GM18505 (cell line): ENCODE data around the gene FYN.
A peak's percentile ranks its signal among the peaks of the same experiment; 100 is the strongest.

ENCODE experiments used
- ATAC-seq: cut with Tn5 transposase; IDR thresholded peaks from one replicate; pipeline ENCODE4 v1.9.1; 2021; ENCODE audit not compliant: unreplicated experiment
- POLR2A ChIP-seq: IDR thresholded peaks from 4 replicates; pipeline ENCODE4 v1.6.1; 2011; ENCODE audit warnings: borderline replicate concordance; ENCODE audit not compliant: insufficient read depth, insufficient read length; ENCODE audit errors: extremely low read depth

Gene FYN

GRCh38 chr6:111724505-111724904 lies 148.7 kb downstream of the FYN start:
- no peak for TF ChIP-seq POLR2A

GRCh38 chr6:111724039-111724438 lies 149.2 kb downstream of the FYN start:
- ATAC-seq, result peak; percentile 29
- TF ChIP-seq POLR2A, result no peak

More at GRCh38 chr6:111724505-111724904, 148.7 kb downstream of the FYN start:
- peak; percentile 98 for ATAC-seq

GRCh38 chr6:111723412-111723970 lies 149.8 kb downstream of the FYN start:
- TF ChIP-seq POLR2A, result no peak
- no peak for ATAC-seq

- no peak for TF ChIP-seq POLR2A
Measured at GRCh38 chr6:111722179-111722731, 151.0 kb downstream of the FYN start.

GRCh38 chr6:111721753-111722154 lies 151.5 kb downstream of the FYN start:
- no peak for ATAC-seq
- TF ChIP-seq POLR2A, result no peak

More at GRCh38 chr6:111722179-111722731, 151.0 kb downstream of the FYN start:
- ATAC-seq, result no peak

- no peak for TF ChIP-seq POLR2A
- no peak for ATAC-seq
Measured at GRCh38 chr6:111720931-111721496, 152.2 kb downstream of the FYN start.

GRCh38 chr6:111718990-111719389 lies 154.3 kb downstream of the FYN start:
- TF ChIP-seq POLR2A, result no peak
- no peak for ATAC-seq

- no peak for ATAC-seq
- TF ChIP-seq POLR2A, result no peak
Measured at GRCh38 chr6:111718326-111718725, 154.9 kb downstream of the FYN start.

- no peak for TF ChIP-seq POLR2A
- no peak for ATAC-seq
Measured at GRCh38 chr6:111717621-111718020, 155.6 kb downstream of the FYN start.

- TF ChIP-seq POLR2A, result no peak
- ATAC-seq, result no peak
Measured at GRCh38 chr6:111716325-111716724, 156.9 kb downstream of the FYN start.

GRCh38 chr6:111715321-111715720 lies 157.9 kb downstream of the FYN start:
- ATAC-seq, result no peak
- TF ChIP-seq POLR2A, result no peak

GRCh38 chr6:111714416-111715270 lies 158.6 kb downstream of the FYN start:
- no peak for ATAC-seq
- no peak for TF ChIP-seq POLR2A

GRCh38 chr6:111713811-111714210 lies 159.4 kb downstream of the FYN start:
- ATAC-seq, result no peak
- TF ChIP-seq POLR2A, result no peak

- no peak for TF ChIP-seq POLR2A
- ATAC-seq, result no peak
Measured at GRCh38 chr6:111713236-111713635, 160.0 kb downstream of the FYN start.

- ATAC-seq, result no peak
- no peak for TF ChIP-seq POLR2A
Measured at GRCh38 chr6:111711984-111712752, 161.1 kb downstream of the FYN start.
